DND-41 (cell line): ENCODE data around the gene SART3.

ENCODE experiments used
- EZH2 ChIP-seq: IDR thresholded peaks from 3 replicates; pipeline ENCODE4 v1.6.1; 2012; ENCODE audit warnings: borderline replicate concordance, low read depth, mild to moderate bottlenecking, moderate library complexity, low read length, inconsistent platforms; ENCODE audit not compliant: severe bottlenecking
- TF ChIP-seq, protein P1 (sequence below): IDR thresholded peaks from 2 replicates; pipeline ENCODE4 v1.5.1; 2012; ENCODE audit warnings: borderline replicate concordance, low read length, moderate library complexity, mild to moderate bottlenecking; ENCODE audit not compliant: poor library complexity, severe bottlenecking; ENCODE audit errors: extremely low read depth

GRCh38 chr12:108518716-108519496 is 42.1 kb downstream of the SART3 start:
- TF ChIP-seq, protein P1, sequence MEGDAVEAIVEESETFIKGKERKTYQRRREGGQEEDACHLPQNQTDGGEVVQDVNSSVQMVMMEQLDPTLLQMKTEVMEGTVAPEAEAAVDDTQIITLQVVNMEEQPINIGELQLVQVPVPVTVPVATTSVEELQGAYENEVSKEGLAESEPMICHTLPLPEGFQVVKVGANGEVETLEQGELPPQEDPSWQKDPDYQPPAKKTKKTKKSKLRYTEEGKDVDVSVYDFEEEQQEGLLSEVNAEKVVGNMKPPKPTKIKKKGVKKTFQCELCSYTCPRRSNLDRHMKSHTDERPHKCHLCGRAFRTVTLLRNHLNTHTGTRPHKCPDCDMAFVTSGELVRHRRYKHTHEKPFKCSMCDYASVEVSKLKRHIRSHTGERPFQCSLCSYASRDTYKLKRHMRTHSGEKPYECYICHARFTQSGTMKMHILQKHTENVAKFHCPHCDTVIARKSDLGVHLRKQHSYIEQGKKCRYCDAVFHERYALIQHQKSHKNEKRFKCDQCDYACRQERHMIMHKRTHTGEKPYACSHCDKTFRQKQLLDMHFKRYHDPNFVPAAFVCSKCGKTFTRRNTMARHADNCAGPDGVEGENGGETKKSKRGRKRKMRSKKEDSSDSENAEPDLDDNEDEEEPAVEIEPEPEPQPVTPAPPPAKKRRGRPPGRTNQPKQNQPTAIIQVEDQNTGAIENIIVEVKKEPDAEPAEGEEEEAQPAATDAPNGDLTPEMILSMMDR, result no peak
- no peak for TF ChIP-seq EZH2
